ENCODE data around the gene GNAL. TPM values are rescaled to one million over a fixed set of nuclear protein-coding genes. Genes with fewer than 3 reads are reported as not detected.

Gene GNAL
- total and polyA plus RNA-seq, 2 of the 4 experiments (the other 2 are of a cell fraction): 0.15 to 0.36 TPM

- Histone ChIP-seq H3K14ac (replicated peaks; ENCODE audit: low read depth, low read length) (no peak overlapping the region), H4K20me1 (ENCODE audit: insufficient read depth, low read length) (no peaks in the 10 kb centered on the region), H2BK120ac (ENCODE audit: low read depth, low read length) (no peak overlapping the region), H3K4me2 (ENCODE audit: low read depth, low read length) (no peak overlapping the region), H3K36me3 (ENCODE audit: control insufficient read depth, insufficient read depth, low read length) (no peaks in the 10 kb centered on the region), H3K27ac (ENCODE audit: insufficient read depth, low read length) (no peak overlapping the region), H3K23ac (ENCODE audit: low read depth, low read length) (no peak overlapping the region), H3K4ac (ENCODE audit: low read depth, low read length) (no peak overlapping the region), H3K9me1 (ENCODE audit: insufficient read depth, low read length) (no peaks in the 10 kb centered on the region; the same call in 1 of the 2 replicates), H2BK5ac (ENCODE audit: low read depth, low read length, poor library complexity, severe bottlenecking) (no peak overlapping the region), H3K9me3 (ENCODE audit: control insufficient read depth, insufficient read depth, low read length) (no peaks in the 10 kb centered on the region), H2AK5ac (ENCODE audit: low read depth, low read length) (no peak overlapping the region), H3K27me3 (ENCODE audit: control insufficient read depth, insufficient read depth, low read length) (no peaks in the 10 kb centered on the region), H2BK15ac (ENCODE audit: low read depth, low read length) (no peak overlapping the region), H4K5ac (ENCODE audit: low read depth, low read length) (no peak overlapping the region), H3K56ac (ENCODE audit: extremely low read depth, insufficient read depth, low read length) (no peak overlapping the region), H2AFZ (replicated peaks; ENCODE audit: low read length, poor library complexity) (no peak overlapping the region), H3K79me1 (ENCODE audit: low read depth in 1 of 2, low read length in 2 of 2) (no peaks in the 10 kb centered on the region), H3K4me3 (ENCODE audit: insufficient read depth, low read depth, low read length) (no peak overlapping the region), H3K18ac (ENCODE audit: low read depth, low read length) (no peak overlapping the region), H4K91ac (ENCODE audit: insufficient read depth, low read depth, low read length) (no peak overlapping the region), H4K8ac (ENCODE audit: low read depth in 2 of 2, low read length in 2 of 2) (no peak overlapping the region), H2AK9ac (replicated peaks; ENCODE audit: low read depth, low read length, poor library complexity) (no peak overlapping the region), H2BK20ac (ENCODE audit: low read depth, low read length) (no peak overlapping the region), H3K4me1 (ENCODE audit: control insufficient read depth, insufficient read depth, low read length) (peaks cover 6% of the 10 kb centered on the region), H3K9ac (ENCODE audit: low read depth, low read length) (no peak overlapping the region)
- TF ChIP-seq POLR2A (IDR thresholded peaks at IDR 0.05; ENCODE audit: low read depth, low read length) (no peak), FOS (IDR thresholded peaks at IDR 0.05; ENCODE audit: low read depth, low read length) (no peak), RCOR1 (IDR thresholded peaks at IDR 0.05; ENCODE audit: insufficient replicate concordance, low read length) (no peak)
- ATAC-seq (ENCODE audit: low read depth): no peak
- no TSS peak for BruUV-seq (replicated peaks)
- CTCF ChIA-PET: no interaction called here
- POLR2A ChIA-PET (ENCODE audit: unreplicated experiment): no interaction called here
- no peak for DNase-seq
- dilution Hi-C loops (cut with HindIII; ENCODE audit: low sequenced_read_pairs, unreplicated experiment) (no loop called here), in situ Hi-C loops (cut with MboI; ENCODE audit: low sequenced_read_pairs) (no loop called here), intact Hi-C loops (cut with micrococcal nuclease) (no loop called here)
- no CpG with 5 or more reads among the region's 12 CpGs for WGBS, 2 experiments (ENCODE audit: extremely low coverage in 2 of 2, insufficient read length in 1 of 2)
Observed at GRCh38 chr18:11865071-11865470, 176.0 kb downstream of the GNAL start.
